Measurements from ENCODE around the gene TCTN2. TPM values are rescaled to one million over a fixed set of nuclear protein-coding genes. Genes with fewer than 3 reads are reported as not detected.

The TCTN2 gene
- total RNA-seq, 1 experiment from 2014 or later: 9.6 TPM

- POLR2A ChIA-PET (ENCODE audit: low non-redundant PET): no interaction called here
- TF ChIP-seq EZH2 (IDR thresholded peaks at IDR 0.05; ENCODE audit: borderline replicate concordance, low read depth, low read length, poor library complexity, severe bottlenecking) (no peak), CTCF (conservative IDR thresholded peaks at IDR 0.05; ENCODE audit: low read depth, low read length) (no peak)
- CTCF ChIA-PET: no interaction called here
- no peak for DNase-seq (ENCODE audit: low spot score)
- intact Hi-C loops (cut with micrococcal nuclease; ENCODE audit: unreplicated experiment): no loop called here
- Histone ChIP-seq H3K4me3 (ENCODE audit: low read depth, low read length, poor library complexity, severe bottlenecking) (no peak overlapping the region), H3K36me3 (ENCODE audit: insufficient read depth, low read length, poor library complexity, severe bottlenecking) (no peaks in the 10 kb centered on the region), H3K27ac (ENCODE audit: low read depth, low read length, poor library complexity, severe bottlenecking) (no peak overlapping the region), H3K9me3 (ENCODE audit: low read depth, low read length, poor library complexity, severe bottlenecking) (no peaks in the 10 kb centered on the region), H3K4me1 (ENCODE audit: insufficient read depth, low read length, poor library complexity, severe bottlenecking) (no peaks in the 10 kb centered on the region), H3K27me3 (replicated peaks; ENCODE audit: insufficient read depth, low read depth, low read length, poor library complexity) (no peaks in the 10 kb centered on the region)
- BruUV-seq (replicated peaks): no TSS peak
These were observed 36.6 kb downstream of the TCTN2 start for GRCh38 chr12:123707466-123707865.

- H3K9me3 ChIP-seq (ENCODE audit: low read depth, low read length, poor library complexity, severe bottlenecking): no peaks in the 10 kb centered on the region
- ChIA-PET POLR2A (ENCODE audit: low non-redundant PET) (no interaction called here), CTCF (no interaction called here)
- no TSS peak for BruUV-seq (replicated peaks)
- peak overlapping the region; percentile 84 for H3K27ac ChIP-seq (ENCODE audit: low read depth, low read length, poor library complexity, severe bottlenecking)
- H3K4me1 ChIP-seq (ENCODE audit: insufficient read depth, low read length, poor library complexity, severe bottlenecking): no peaks in the 10 kb centered on the region
- TF ChIP-seq EZH2 (IDR thresholded peaks at IDR 0.05; ENCODE audit: borderline replicate concordance, low read depth, low read length, poor library complexity, severe bottlenecking) (no peak), CTCF (conservative IDR thresholded peaks at IDR 0.05; ENCODE audit: low read depth, low read length) (no peak)
- H3K4me3 ChIP-seq (ENCODE audit: low read depth, low read length, poor library complexity, severe bottlenecking): peak overlapping the region; percentile 99
- intact Hi-C loops (cut with micrococcal nuclease; ENCODE audit: unreplicated experiment): no loop called here
- DNase-seq (ENCODE audit: low spot score): peak; percentile 10
- H3K36me3 ChIP-seq (ENCODE audit: insufficient read depth, low read length, poor library complexity, severe bottlenecking): no peaks in the 10 kb centered on the region
- no peaks in the 10 kb centered on the region for H3K27me3 ChIP-seq (replicated peaks; ENCODE audit: insufficient read depth, low read depth, low read length, poor library complexity)
These were observed 41.9 kb downstream of the TCTN2 start for GRCh38 chr12:123712780-123713319.

GRCh38 chr12:123713398-123713797 lies 42.5 kb downstream of the TCTN2 start:
- intact Hi-C loops (cut with micrococcal nuclease; ENCODE audit: unreplicated experiment): no loop called here
- Histone ChIP-seq H3K36me3 (ENCODE audit: insufficient read depth, low read length, poor library complexity, severe bottlenecking) (no peaks in the 10 kb centered on the region), H3K27me3 (replicated peaks; ENCODE audit: insufficient read depth, low read depth, low read length, poor library complexity) (no peaks in the 10 kb centered on the region), H3K4me3 (ENCODE audit: low read depth, low read length, poor library complexity, severe bottlenecking) (peak overlapping the region; percentile 99), H3K9me3 (ENCODE audit: low read depth, low read length, poor library complexity, severe bottlenecking) (no peaks in the 10 kb centered on the region), H3K4me1 (ENCODE audit: insufficient read depth, low read length, poor library complexity, severe bottlenecking) (no peaks in the 10 kb centered on the region), H3K27ac (ENCODE audit: low read depth, low read length, poor library complexity, severe bottlenecking) (no peak overlapping the region)
- ChIA-PET CTCF (no interaction called here), POLR2A (ENCODE audit: low non-redundant PET) (no interaction called here)
- DNase-seq (ENCODE audit: low spot score): peak; percentile 27
- TF ChIP-seq EZH2 (IDR thresholded peaks at IDR 0.05; ENCODE audit: borderline replicate concordance, low read depth, low read length, poor library complexity, severe bottlenecking) (no peak), CTCF (conservative IDR thresholded peaks at IDR 0.05; ENCODE audit: low read depth, low read length) (no peak)
- BruUV-seq (replicated peaks): TSS peak; percentile 62
